ENCODE measurements around the gene GAS6.
"Not testable (repeated sequence)": the region's sequence is repeated elsewhere in the genome, so short reads cannot be mapped to it uniquely, and the experiment has no call there.

Gene GAS6

GRCh38 chr13:113811081-113811928 lies 52.6 kb downstream of the GAS6 start:
- no peak for DNase-seq

GRCh38 chr13:113810640-113811039 lies 53.2 kb downstream of the GAS6 start:
- DNase-seq, result no peak

- DNase-seq, result no peak
Observed at GRCh38 chr13:113809934-113810333, 53.9 kb downstream of the GAS6 start.

GRCh38 chr13:113808058-113808834 lies 55.6 kb downstream of the GAS6 start:
- DNase-seq, result no peak

- DNase-seq, result no peak
Observed at GRCh38 chr13:113806526-113806925, 57.4 kb downstream of the GAS6 start.

- no peak for DNase-seq
Observed at GRCh38 chr13:113806104-113806471, 57.8 kb downstream of the GAS6 start.

GRCh38 chr13:113805431-113806103 lies 58.3 kb downstream of the GAS6 start:
- DNase-seq, result no peak

- DNase-seq, result no peak
Observed at GRCh38 chr13:113804703-113805430, 59.0 kb downstream of the GAS6 start.

- DNase-seq, result no peak
Observed at GRCh38 chr13:113804017-113804702, 59.7 kb downstream of the GAS6 start.

GRCh38 chr13:113803409-113804016 lies 60.4 kb downstream of the GAS6 start:
- DNase-seq, result no peak

GRCh38 chr13:113802761-113803160 lies 61.1 kb downstream of the GAS6 start:
- DNase-seq, result no peak

GRCh38 chr13:113802090-113802531 lies 61.8 kb downstream of the GAS6 start:
- DNase-seq, result no peak

GRCh38 chr13:113801289-113801961 lies 62.5 kb downstream of the GAS6 start:
- DNase-seq, result no peak

GRCh38 chr13:113800576-113800926 lies 63.3 kb downstream of the GAS6 start:
- DNase-seq, result no peak

- DNase-seq, result no peak
Observed at GRCh38 chr13:113798200-113798811, 65.6 kb downstream of the GAS6 start.

GRCh38 chr13:113796964-113797676 lies 66.8 kb downstream of the GAS6 start:
- DNase-seq, result no peak

GRCh38 chr13:113796211-113796963 lies 67.5 kb downstream of the GAS6 start:
- DNase-seq, result no peak

- not testable (repeated sequence) for DNase-seq
Observed at GRCh38 chr13:113795362-113795761, 68.5 kb downstream of the GAS6 start.
